GM18867 (cell line): ENCODE data around the gene HSPG2.
"Not testable (repeated sequence)": the region's sequence is repeated elsewhere in the genome, so short reads cannot be mapped to it uniquely, and the experiment has no call there.

Source experiments
- ATAC-seq: cut with Tn5 transposase; IDR thresholded peaks from one replicate; pipeline ENCODE4 v1.9.1; 2021; ENCODE audit warnings: mild to moderate bottlenecking, moderate library complexity; ENCODE audit not compliant: unreplicated experiment

Gene HSPG2

GRCh38 chr1:21956720-21957552 is 19.8 kb upstream of the HSPG2 start:
- no peak for ATAC-seq

GRCh38 chr1:21955501-21956281 is 18.6 kb upstream of the HSPG2 start:
- ATAC-seq = no peak

DNA sequence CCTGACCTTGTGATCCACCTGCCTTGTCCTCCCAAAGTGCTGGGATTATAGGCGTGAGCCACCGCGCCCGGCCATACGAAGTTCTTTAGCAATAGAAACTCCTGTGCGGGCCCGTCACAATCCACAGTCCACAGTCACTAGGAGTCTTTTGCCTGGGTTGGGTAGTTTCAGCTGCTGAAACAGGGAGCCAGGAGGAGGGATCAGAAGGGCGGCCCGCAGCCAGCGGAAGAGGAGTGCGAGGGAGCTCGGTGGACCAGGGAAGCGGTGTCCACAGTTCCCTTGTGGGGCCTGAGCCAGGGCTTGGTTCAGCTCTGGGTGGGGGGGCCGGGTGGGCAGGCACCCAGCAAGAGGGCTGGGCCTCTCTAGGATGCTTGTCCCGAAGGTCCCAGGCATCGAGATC is 17.9 kb upstream of the HSPG2 start:
- no peak for ATAC-seq

GRCh38 chr1:21952786-21953520 is 15.8 kb upstream of the HSPG2 start:
- ATAC-seq = no peak

DNA sequence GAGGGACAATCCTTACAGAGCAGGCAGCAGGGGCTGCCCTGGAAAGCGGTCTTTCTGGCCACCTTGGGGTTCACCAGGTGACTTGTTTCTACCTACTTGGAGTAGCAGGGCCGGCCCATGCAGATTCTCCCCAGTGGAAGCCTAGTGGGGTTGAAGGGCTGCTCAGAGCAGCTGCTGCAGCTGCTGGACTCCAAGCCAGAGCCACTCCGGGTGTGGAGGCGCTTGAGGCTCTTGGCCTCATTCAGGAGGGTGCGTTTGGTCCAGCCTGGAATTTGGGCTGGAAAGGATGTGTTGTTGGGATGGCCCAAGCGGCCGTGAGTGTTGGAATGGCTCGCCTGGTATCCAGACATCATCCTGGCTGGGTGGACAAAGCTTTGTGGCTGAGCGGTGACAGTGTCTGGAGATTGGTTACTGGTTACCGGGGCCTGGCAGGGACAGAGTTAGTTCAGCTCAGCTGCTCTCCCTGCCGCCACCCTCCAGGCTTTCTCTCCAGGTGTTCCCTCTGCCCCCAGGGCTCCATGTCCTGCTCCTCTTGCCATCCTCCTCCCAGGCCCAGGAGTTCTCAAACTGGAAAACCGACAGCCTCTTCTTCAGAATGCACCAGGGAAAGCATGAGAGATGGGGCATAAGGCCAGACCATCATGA is 14.2 kb upstream of the HSPG2 start:
- ATAC-seq = no peak

- ATAC-seq = no peak
Observed at GRCh38 chr1:21950734-21951133, 13.6 kb upstream of the HSPG2 start.

- no peak for ATAC-seq
Observed at GRCh38 chr1:21946836-21947587, 9.9 kb upstream of the HSPG2 start.

- no peak for ATAC-seq
Observed at GRCh38 chr1:21944733-21945073, 7.6 kb upstream of the HSPG2 start.

DNA sequence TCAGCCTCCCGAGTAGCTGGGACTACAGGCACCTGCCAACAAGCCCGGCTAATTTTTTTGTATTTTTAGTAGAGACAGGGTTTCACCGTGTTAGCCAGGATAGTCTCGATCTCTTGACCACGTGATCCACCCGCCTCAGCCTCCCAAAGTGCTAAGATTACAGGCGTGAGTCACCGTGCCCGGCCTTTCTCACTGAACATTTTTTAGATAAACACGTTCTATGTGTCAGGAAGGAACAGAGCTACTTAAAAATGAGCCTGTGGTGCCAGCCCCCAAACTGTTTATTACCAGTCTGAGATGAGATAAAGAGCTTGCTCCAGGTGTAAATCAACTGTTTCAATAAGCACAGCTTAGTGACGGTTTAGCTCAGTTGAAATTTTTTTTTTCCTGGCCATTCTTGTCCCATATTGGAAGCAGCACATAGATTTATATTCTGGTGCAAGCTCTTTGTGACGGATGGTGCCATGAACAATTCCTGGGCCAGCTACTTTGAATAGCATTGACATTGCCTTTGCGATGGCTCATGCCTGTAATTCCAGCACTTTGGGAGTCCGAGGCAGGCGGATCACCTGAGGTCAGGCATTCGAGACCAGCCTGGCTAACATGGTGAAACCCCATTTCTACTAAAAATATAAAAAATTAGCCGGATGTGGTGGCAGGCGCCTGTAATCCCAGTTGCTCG is 6.0 kb upstream of the HSPG2 start:
- not testable (repeated sequence) for ATAC-seq

GRCh38 chr1:21942464-21942863 is 5.4 kb upstream of the HSPG2 start:
- no peak for ATAC-seq

DNA sequence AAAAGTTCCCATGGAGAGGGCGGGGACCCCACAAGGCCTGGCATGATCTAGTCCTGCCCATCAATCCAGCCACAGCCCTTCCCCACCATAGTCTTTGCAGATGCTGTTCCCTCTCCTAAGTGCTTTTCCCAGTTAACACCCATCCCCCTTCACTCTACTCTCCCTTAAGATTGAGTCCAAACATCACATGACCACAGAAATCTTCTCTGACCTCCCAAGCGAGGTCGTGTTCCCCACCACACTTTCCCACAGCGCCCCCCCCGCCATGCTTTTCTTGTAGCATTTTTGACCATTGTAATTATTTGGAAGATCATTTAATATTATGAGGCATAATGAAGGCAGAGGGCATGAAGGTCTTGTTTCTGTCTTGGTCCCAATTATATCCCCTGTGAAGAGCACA is 4.3 kb upstream of the HSPG2 start:
- ATAC-seq = no peak

- ATAC-seq = no peak
Observed at GRCh38 chr1:21940492-21940891, 3.4 kb upstream of the HSPG2 start.

- no peak for ATAC-seq
Observed at GRCh38 chr1:21939650-21940374, 2.7 kb upstream of the HSPG2 start.

DNA sequence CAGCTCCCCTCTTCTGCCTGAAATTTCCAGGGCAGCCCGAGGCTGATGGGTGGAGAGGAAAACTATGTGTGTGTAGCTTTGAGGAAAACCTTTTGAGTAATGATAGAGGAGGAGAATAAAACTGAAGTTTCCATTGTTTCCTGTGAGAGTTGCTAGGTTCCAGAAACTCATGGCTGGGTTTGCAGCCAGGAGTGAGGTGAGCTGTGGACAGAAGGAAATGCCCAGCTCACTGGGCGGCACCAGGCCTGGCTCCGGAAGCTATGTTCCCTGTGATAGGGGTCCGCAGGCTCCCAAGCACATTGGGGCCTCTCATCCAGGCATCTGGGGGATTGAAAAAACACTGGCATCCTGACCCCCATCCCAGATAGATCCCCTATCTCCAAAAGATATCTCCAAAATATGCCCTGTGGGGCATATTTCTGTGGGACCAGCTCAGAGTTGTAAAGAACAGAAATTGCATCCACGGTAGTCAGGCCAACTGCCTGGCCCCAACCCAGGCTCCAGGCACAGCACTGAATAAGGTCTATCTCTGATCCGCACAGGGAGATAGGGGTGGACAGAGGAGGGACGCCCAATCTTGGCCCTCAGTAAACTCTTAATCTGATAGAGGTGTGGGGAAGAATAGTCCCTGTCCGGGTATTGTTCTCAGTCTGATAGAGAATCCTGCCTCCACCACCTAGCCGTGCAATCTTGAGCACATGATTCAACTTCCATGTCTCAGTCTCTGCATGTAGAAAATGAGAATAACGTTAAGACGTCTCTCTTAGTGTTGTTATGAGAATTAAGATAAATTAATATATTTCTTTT is 1.8 kb upstream of the HSPG2 start:
- no peak for ATAC-seq

GRCh38 chr1:21937372-21938121 is 437 bp upstream of the HSPG2 start:
- ATAC-seq = no peak

DNA sequence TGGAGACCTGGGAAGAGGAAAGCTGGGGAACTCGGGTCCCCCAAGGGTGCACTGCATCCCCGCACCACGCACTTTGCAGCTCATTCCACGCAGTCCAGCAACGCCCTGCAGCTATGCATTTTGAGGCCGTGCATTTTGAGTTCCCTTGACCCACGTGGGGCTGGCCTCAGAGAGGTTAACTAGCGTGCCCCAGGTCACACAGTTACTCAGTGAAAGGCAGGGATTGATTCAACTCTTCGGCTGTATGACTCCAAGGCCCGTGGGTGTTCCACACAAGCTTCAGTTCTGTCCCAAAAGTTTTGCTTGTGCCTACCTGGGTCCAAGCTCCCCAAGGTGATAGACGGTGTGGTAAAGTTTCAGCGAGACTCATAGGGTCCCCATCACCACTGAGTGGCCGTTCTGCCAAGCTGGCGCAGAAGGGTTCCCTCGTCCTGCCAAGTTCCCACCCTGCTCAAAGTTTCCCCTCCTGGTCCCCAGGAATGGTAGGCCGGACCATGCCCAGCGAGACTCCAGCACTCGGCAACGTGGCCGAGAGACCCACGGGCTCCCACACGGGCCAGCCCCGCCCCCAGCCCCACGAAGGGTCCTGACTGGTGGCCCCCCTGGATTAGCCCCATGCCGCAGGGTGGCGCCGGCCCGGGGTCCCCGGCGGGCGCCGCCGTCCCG is 611 bp downstream of the HSPG2 start:
- no peak for ATAC-seq

DNA sequence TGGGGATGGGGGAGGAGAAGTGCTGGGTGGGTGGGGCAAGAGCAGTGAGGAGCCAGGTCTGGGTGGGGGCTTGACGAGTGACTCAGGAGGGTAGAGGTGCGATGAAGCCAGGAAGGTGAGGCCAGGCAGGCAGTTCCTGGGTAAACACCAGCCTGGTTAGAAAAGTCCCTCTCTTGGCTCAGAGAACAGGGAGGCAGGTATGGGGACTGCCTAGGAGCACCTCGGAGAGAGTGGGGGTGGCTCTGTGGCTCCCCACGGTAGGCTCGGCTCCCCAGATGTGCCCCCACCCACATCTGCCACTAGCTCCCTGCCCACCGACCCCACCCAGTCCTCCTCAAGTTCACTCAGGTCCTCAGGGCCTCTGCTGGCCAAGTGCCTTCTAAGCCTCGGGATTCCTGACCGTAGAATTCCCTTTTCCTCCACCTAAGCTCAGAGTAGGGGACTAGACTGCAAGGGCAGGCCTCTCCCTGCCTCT is 1.2 kb downstream of the HSPG2 start:
- ATAC-seq = no peak
